ENCODE measurements around the gene PEX11B.

DNA sequence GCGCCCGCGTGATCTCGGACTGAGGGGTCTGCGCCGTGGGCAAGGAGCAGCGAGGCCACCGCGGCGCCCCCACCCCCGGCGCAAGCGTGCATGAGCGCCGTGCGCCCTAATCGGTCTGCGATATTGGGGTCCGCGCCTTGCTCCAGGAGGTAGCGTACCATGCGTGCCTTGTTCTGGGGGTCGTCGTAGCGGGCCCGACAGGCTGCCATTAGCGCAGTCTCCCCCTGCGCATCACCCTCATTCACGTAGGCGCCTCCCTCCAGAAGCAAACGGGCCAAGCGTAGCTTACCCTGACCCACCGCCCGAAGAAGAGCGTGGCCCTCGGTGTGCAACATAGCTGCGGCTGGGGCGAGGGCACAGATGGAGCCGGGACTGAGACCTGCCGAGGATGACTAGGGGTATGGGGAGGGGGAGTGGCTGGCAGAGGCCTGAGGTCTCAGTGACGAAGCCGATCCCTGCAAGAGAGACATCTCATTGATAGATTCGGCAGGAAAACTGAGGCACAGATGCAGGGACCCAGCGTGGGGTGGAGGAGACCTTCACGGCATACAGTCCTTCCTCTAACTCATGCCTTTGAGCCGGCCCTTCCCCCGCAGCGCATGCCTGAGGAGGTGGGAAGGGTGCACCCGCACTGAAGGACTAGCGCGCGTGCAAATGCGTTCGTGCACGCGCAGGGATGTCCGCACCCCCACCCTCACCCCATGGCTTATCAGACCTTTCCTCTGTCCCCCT is 43.1 kb upstream of the PEX11B start:
- TF ChIP-seq, protein P1, sequence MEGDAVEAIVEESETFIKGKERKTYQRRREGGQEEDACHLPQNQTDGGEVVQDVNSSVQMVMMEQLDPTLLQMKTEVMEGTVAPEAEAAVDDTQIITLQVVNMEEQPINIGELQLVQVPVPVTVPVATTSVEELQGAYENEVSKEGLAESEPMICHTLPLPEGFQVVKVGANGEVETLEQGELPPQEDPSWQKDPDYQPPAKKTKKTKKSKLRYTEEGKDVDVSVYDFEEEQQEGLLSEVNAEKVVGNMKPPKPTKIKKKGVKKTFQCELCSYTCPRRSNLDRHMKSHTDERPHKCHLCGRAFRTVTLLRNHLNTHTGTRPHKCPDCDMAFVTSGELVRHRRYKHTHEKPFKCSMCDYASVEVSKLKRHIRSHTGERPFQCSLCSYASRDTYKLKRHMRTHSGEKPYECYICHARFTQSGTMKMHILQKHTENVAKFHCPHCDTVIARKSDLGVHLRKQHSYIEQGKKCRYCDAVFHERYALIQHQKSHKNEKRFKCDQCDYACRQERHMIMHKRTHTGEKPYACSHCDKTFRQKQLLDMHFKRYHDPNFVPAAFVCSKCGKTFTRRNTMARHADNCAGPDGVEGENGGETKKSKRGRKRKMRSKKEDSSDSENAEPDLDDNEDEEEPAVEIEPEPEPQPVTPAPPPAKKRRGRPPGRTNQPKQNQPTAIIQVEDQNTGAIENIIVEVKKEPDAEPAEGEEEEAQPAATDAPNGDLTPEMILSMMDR (IDR thresholded peaks at IDR 0.05; ENCODE audit: extremely low read depth in 1 of 2, insufficient read depth in 1 of 2, low read depth in 1 of 2, low read length in 2 of 2): no peak
- TF ChIP-seq MYC (IDR thresholded peaks at IDR 0.05; ENCODE audit: low read depth, low read length) (no peak), POLR2A (IDR thresholded peaks at IDR 0.05; ENCODE audit: low read depth, low read length) (no peak)

Measured in endothelial cell of umbilical vein (primary cell).